Mesendoderm (in vitro differentiated cells): ENCODE results near the gene SPACA1.

Experiments used
- DNase-seq: peaks from one replicate; pipeline ENCODE4 v3.0.0; 2013
- H2AK5ac ChIP-seq: 2 replicates; pipeline ENCODE4 v1.6.1; 2013; ENCODE audit warnings: low read length, inconsistent platforms
- H2BK120ac ChIP-seq: 2 replicates; pipeline ENCODE4 v1.6.1; 2013; ENCODE audit warnings: low read depth, mild to moderate bottlenecking, low read length, moderate library complexity, mixed read lengths
- H2BK15ac ChIP-seq: replicated peaks from 2 replicates; pipeline ENCODE4 v1.6.1; 2013; ENCODE audit warnings: low read depth, mild to moderate bottlenecking, moderate library complexity
- H2BK5ac ChIP-seq: 2 replicates; pipeline ENCODE4 v1.6.1; 2013; ENCODE audit warnings: low read length, inconsistent platforms
- H3K18ac ChIP-seq: 2 replicates; pipeline ENCODE4 v1.6.1; 2013; ENCODE audit warnings: mild to moderate bottlenecking, low read length, mixed read lengths
- H3K23ac ChIP-seq: one replicate; pipeline ENCODE4 v1.6.1; 2013; ENCODE audit warnings: low read length
- H3K27ac ChIP-seq: 2 replicates; pipeline ENCODE4 v1.5.1; 2013; ENCODE audit warnings: low read depth, mild to moderate bottlenecking, inconsistent platforms, low read length, moderate library complexity
- H3K27me3 ChIP-seq: 2 replicates; pipeline ENCODE4 v1.6.1; 2013; ENCODE audit warnings: low read length, control low read depth, mild to moderate bottlenecking, inconsistent platforms; ENCODE audit not compliant: insufficient read depth, poor library complexity
- H3K36me3 ChIP-seq: 2 replicates; pipeline ENCODE4 v1.6.1; 2013; ENCODE audit warnings: low read length, inconsistent platforms; ENCODE audit not compliant: control insufficient read depth, insufficient read depth
- H3K4ac ChIP-seq: one replicate; pipeline ENCODE4 v1.6.1; 2013; ENCODE audit warnings: low read depth, mild to moderate bottlenecking, low read length, moderate library complexity
- H3K4me1 ChIP-seq: 2 replicates; pipeline ENCODE4 v1.6.1; 2013; ENCODE audit warnings: low read depth, low read length, inconsistent platforms; ENCODE audit not compliant: control insufficient read depth
- H3K4me2 ChIP-seq: 2 replicates; pipeline ENCODE4 v1.6.1; 2013; ENCODE audit warnings: low read length
- H3K4me3 ChIP-seq: 2 replicates; pipeline ENCODE4 v1.5.1; 2013; ENCODE audit warnings: mild to moderate bottlenecking, low read length
- H3K56ac ChIP-seq: one replicate; pipeline ENCODE4 v1.6.1; 2013; ENCODE audit warnings: low read length
- H3K79me1 ChIP-seq: 2 replicates; pipeline ENCODE4 v1.6.1; 2013; ENCODE audit warnings: low read length, inconsistent platforms
- H3K79me2 ChIP-seq: 2 replicates; pipeline ENCODE4 v1.6.1; 2013; ENCODE audit warnings: mild to moderate bottlenecking, low read length; ENCODE audit not compliant: control insufficient read depth, insufficient read depth
- H3K9ac ChIP-seq: 2 replicates; pipeline ENCODE4 v1.6.1; 2013; ENCODE audit warnings: low read length, inconsistent platforms
- H4K5ac ChIP-seq: one replicate; pipeline ENCODE4 v1.6.1; 2013; ENCODE audit warnings: low read length
- H4K8ac ChIP-seq: one replicate; pipeline ENCODE4 v1.6.1; 2013; ENCODE audit warnings: low read depth, mild to moderate bottlenecking, control low read depth, low read length, moderate library complexity
- WGBS: extraction: QIAGEN DNeasy Blood & Tissue Kit; methylation state at CpG from one replicate; pipeline ENCODE4 v1.1.7; 2013; ENCODE audit warnings: low lambda C conversion rate, missing lambda C conversion rate; ENCODE audit not compliant: insufficient coverage; ENCODE audit errors: extremely low coverage; 5-methylcytosine and 5-hydroxymethylcytosine counted together

Gene SPACA1

DNA sequence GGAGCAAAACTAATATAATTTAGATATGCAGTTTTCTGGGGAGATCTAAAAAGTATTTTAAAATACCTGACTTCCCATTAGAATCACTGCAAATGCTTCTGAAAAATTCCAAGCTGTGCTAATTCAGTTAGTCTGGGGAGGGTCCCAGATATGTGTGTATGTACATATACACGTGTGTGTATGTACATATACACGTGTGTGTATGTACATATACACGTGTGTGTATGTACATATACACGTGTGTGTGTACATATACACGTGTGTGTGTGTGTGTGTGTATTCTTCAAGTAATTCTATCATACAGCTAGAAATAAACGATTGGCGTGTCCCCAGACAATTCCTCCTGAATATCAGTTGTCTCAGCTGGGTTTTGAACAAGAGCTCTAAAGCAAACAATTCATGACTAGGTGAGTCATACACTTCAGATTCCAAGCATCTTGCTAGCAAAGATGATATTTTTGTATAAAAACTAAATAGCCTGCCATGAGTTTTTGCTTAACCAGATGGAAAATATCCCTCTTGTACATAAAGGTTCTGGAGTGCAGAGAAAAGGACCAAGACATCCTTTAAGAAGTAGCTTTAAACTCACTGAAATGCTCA is 58.2 kb downstream of the SPACA1 start:
- no peaks in the 10 kb centered on the region for H3K36me3 ChIP-seq
- H4K5ac ChIP-seq, result no peak overlapping the region
- no peaks in the 10 kb centered on the region for H3K79me2 ChIP-seq
- no peak overlapping the region for H3K4ac ChIP-seq
- H3K79me1 ChIP-seq, result no peaks in the 10 kb centered on the region
- H3K4me2 ChIP-seq, result no peak overlapping the region
- no peak overlapping the region for H3K56ac ChIP-seq
- no peak overlapping the region for H3K4me3 ChIP-seq
- H3K27ac ChIP-seq, result no peak overlapping the region
- no peak overlapping the region for H2BK120ac ChIP-seq
- H2BK5ac ChIP-seq, result no peak overlapping the region
- no peak overlapping the region for H3K23ac ChIP-seq
- no peak overlapping the region for H3K18ac ChIP-seq
- no CpG with 5 or more reads among the region's 7 CpGs for WGBS
- H3K4me1 ChIP-seq, result no peaks in the 10 kb centered on the region
- H4K8ac ChIP-seq, result no peak overlapping the region
- no peaks in the 10 kb centered on the region for H3K27me3 ChIP-seq
- no peak overlapping the region for H3K9ac ChIP-seq
- H2BK15ac ChIP-seq, result no peak overlapping the region
- no peak overlapping the region for H2AK5ac ChIP-seq
- no peak for DNase-seq

- Histone ChIP-seq H3K36me3 (no peaks in the 10 kb centered on the region), H3K4me1 (no peaks in the 10 kb centered on the region), H3K4me3 (no peak overlapping the region), H3K4ac (no peak overlapping the region), H2BK120ac (no peak overlapping the region), H4K8ac (no peak overlapping the region), H3K79me1 (no peaks in the 10 kb centered on the region), H3K23ac (no peak overlapping the region), H3K27ac (no peak overlapping the region), H3K79me2 (no peaks in the 10 kb centered on the region), H2BK5ac (no peak overlapping the region), H3K4me2 (no peak overlapping the region), H4K5ac (no peak overlapping the region), H2AK5ac (no peak overlapping the region), H3K18ac (no peak overlapping the region), H3K27me3 (no peaks in the 10 kb centered on the region), H3K9ac (no peak overlapping the region), H3K56ac (no peak overlapping the region), H2BK15ac (no peak overlapping the region)
- DNase-seq, result no peak
Measured at GRCh38 chr6:88107241-88107640, 59.6 kb downstream of the SPACA1 start.

- no peak overlapping the region for H4K5ac ChIP-seq
- H2BK5ac ChIP-seq, result no peak overlapping the region
- H3K4ac ChIP-seq, result no peak overlapping the region
- no peaks in the 10 kb centered on the region for H3K79me1 ChIP-seq
- no peak overlapping the region for H3K4me2 ChIP-seq
- no peak overlapping the region for H2AK5ac ChIP-seq
- no CpG with 5 or more reads among the region's 5 CpGs for WGBS
- H3K4me1 ChIP-seq, result no peaks in the 10 kb centered on the region
- H3K4me3 ChIP-seq, result no peak overlapping the region
- no peak overlapping the region for H3K9ac ChIP-seq
- no peaks in the 10 kb centered on the region for H3K27me3 ChIP-seq
- H3K56ac ChIP-seq, result no peak overlapping the region
- H4K8ac ChIP-seq, result no peak overlapping the region
- no peak for DNase-seq
- H3K23ac ChIP-seq, result no peak overlapping the region
- H3K18ac ChIP-seq, result no peak overlapping the region
- no peak overlapping the region for H2BK15ac ChIP-seq
- no peaks in the 10 kb centered on the region for H3K36me3 ChIP-seq
- H3K79me2 ChIP-seq, result no peaks in the 10 kb centered on the region
- H3K27ac ChIP-seq, result no peak overlapping the region
- H2BK120ac ChIP-seq, result no peak overlapping the region
Measured at GRCh38 chr6:88111991-88112390, 64.3 kb downstream of the SPACA1 start.

GRCh38 chr6:88114838-88115237 is 67.2 kb downstream of the SPACA1 start:
- no peak overlapping the region for H2AK5ac ChIP-seq
- no peak overlapping the region for H3K23ac ChIP-seq
- H2BK5ac ChIP-seq, result no peak overlapping the region
- H3K27ac ChIP-seq, result no peak overlapping the region
- no peaks in the 10 kb centered on the region for H3K79me2 ChIP-seq
- H2BK15ac ChIP-seq, result no peak overlapping the region
- H4K5ac ChIP-seq, result no peak overlapping the region
- H2BK120ac ChIP-seq, result no peak overlapping the region
- H3K56ac ChIP-seq, result no peak overlapping the region
- H3K4me3 ChIP-seq, result no peak overlapping the region
- WGBS, result no CpG with 5 or more reads among the region's 2 CpGs
- no peak for DNase-seq
- H3K9ac ChIP-seq, result no peak overlapping the region
- H3K4ac ChIP-seq, result no peak overlapping the region
- H3K27me3 ChIP-seq, result no peaks in the 10 kb centered on the region
- no peaks in the 10 kb centered on the region for H3K36me3 ChIP-seq
- no peak overlapping the region for H4K8ac ChIP-seq
- no peaks in the 10 kb centered on the region for H3K4me1 ChIP-seq
- H3K79me1 ChIP-seq, result no peaks in the 10 kb centered on the region
- no peak overlapping the region for H3K4me2 ChIP-seq
- no peak overlapping the region for H3K18ac ChIP-seq

- Histone ChIP-seq H2BK120ac (no peak overlapping the region), H3K4me1 (no peaks in the 10 kb centered on the region), H2BK15ac (no peak overlapping the region), H3K79me2 (no peaks in the 10 kb centered on the region), H2BK5ac (no peak overlapping the region), H4K5ac (no peak overlapping the region), H3K18ac (no peak overlapping the region), H3K79me1 (no peaks in the 10 kb centered on the region), H3K27me3 (no peaks in the 10 kb centered on the region), H3K23ac (no peak overlapping the region), H2AK5ac (no peak overlapping the region), H3K4me2 (no peak overlapping the region), H3K4ac (no peak overlapping the region), H3K36me3 (no peaks in the 10 kb centered on the region), H4K8ac (no peak overlapping the region), H3K9ac (no peak overlapping the region), H3K56ac (no peak overlapping the region), H3K4me3 (no peak overlapping the region), H3K27ac (no peak overlapping the region)
- no CpG with 5 or more reads among the region's 2 CpGs for WGBS
- DNase-seq, result no peak
Measured at GRCh38 chr6:88115307-88115706, 67.7 kb downstream of the SPACA1 start.

GRCh38 chr6:88116276-88116675 is 68.6 kb downstream of the SPACA1 start:
- H3K56ac ChIP-seq, result no peak overlapping the region
- H3K27me3 ChIP-seq, result no peaks in the 10 kb centered on the region
- H3K23ac ChIP-seq, result no peak overlapping the region
- H3K4me2 ChIP-seq, result no peak overlapping the region
- no peak overlapping the region for H2BK120ac ChIP-seq
- no peak overlapping the region for H3K9ac ChIP-seq
- no peak overlapping the region for H3K27ac ChIP-seq
- no peaks in the 10 kb centered on the region for H3K36me3 ChIP-seq
- H2BK5ac ChIP-seq, result no peak overlapping the region
- no peaks in the 10 kb centered on the region for H3K79me1 ChIP-seq
- no peaks in the 10 kb centered on the region for H3K4me1 ChIP-seq
- H4K5ac ChIP-seq, result no peak overlapping the region
- no peak overlapping the region for H2AK5ac ChIP-seq
- H3K79me2 ChIP-seq, result no peaks in the 10 kb centered on the region
- H3K18ac ChIP-seq, result no peak overlapping the region
- H3K4me3 ChIP-seq, result no peak overlapping the region
- no peak for DNase-seq
- no CpG with 5 or more reads among the region's 3 CpGs for WGBS
- H4K8ac ChIP-seq, result no peak overlapping the region
- no peak overlapping the region for H3K4ac ChIP-seq
- no peak overlapping the region for H2BK15ac ChIP-seq
